OCI-LY1 (cell line): ENCODE data around the gene SERPINA5.

Experiments
- H2AFZ ChIP-seq: fragments of 200-600 bp; sonication (generic), shearing (Covaris generic); 2 replicates; pipeline ENCODE4 v1.6.0; 2014; ENCODE audit warnings: antibody characterized with exemption, mild to moderate bottlenecking, low read length
- H3F3A ChIP-seq: fragments of 200-600 bp; sonication (generic), shearing (Covaris generic); 2 replicates; pipeline ENCODE4 v1.6.0; 2014; ENCODE audit warnings: mild to moderate bottlenecking, antibody characterized with exemption, low read length, moderate library complexity; ENCODE audit not compliant: insufficient read depth
- H3K27ac ChIP-seq: fragments of 200-600 bp; sonication (generic); 2 replicates; pipeline ENCODE4 v1.5.1; 2014; ENCODE audit warnings: low read length, mixed run types, mild to moderate bottlenecking, low read depth; ENCODE audit not compliant: poor library complexity, severe bottlenecking
- H3K27me3 ChIP-seq: fragments of 200-600 bp; sonication (generic); 2 replicates; pipeline ENCODE4 v1.6.0; 2014; ENCODE audit warnings: antibody characterized with exemption, mild to moderate bottlenecking, low read length, moderate library complexity; ENCODE audit not compliant: insufficient read depth
- H3K36me3 ChIP-seq: fragments of 200-600 bp; sonication (generic); 2 replicates; pipeline ENCODE4 v1.6.1; 2014; ENCODE audit warnings: mild to moderate bottlenecking, antibody characterized with exemption, low read length, moderate library complexity, mixed read lengths; ENCODE audit not compliant: insufficient read depth
- H3K4me1 ChIP-seq: fragments of 200-600 bp; sonication (generic); 2 replicates; pipeline ENCODE4 v1.5.1; 2014; ENCODE audit warnings: mild to moderate bottlenecking, low read length, moderate library complexity; ENCODE audit not compliant: insufficient read depth, severe bottlenecking
- H3K4me2 ChIP-seq: fragments of 200-600 bp; sonication (generic), shearing (Covaris generic); 2 replicates; pipeline ENCODE4 v1.6.1; 2014; ENCODE audit warnings: low read length
- H3K4me3 ChIP-seq: fragments of 200-600 bp; sonication (generic); 2 replicates; pipeline ENCODE4 v1.5.1; 2014; ENCODE audit warnings: low read length, low read depth, mild to moderate bottlenecking, mixed read lengths; ENCODE audit not compliant: poor library complexity, severe bottlenecking
- H3K79me2 ChIP-seq: fragments of 200-600 bp; shearing (Covaris generic); 2 replicates; pipeline ENCODE4 v1.6.1; 2016; ENCODE audit warnings: mixed run types, low read length, mixed read lengths; ENCODE audit not compliant: insufficient read depth
- H3K9ac ChIP-seq: fragments of 200-600 bp; sonication (generic), shearing (Covaris generic); 2 replicates; pipeline ENCODE4 v1.6.1; 2014; ENCODE audit warnings: mild to moderate bottlenecking, low read length, mixed read lengths
- H3K9me2 ChIP-seq: fragments of 200-600 bp; sonication (generic), shearing (Covaris generic); 2 replicates; pipeline ENCODE4 v1.6.1; 2014; ENCODE audit warnings: low read depth, mild to moderate bottlenecking, low read length, mixed read lengths
- H3K9me3 ChIP-seq: fragments of 200-600 bp; shearing (Covaris generic); 2 replicates; pipeline ENCODE4 v1.6.1; 2014; ENCODE audit warnings: low read length, mixed read lengths
- H4K20me1 ChIP-seq: fragments of 200-600 bp; sonication (generic), shearing (Covaris generic); 2 replicates; pipeline ENCODE4 v1.6.0; 2016; ENCODE audit warnings: mild to moderate bottlenecking, low read length; ENCODE audit not compliant: insufficient read depth
- EZH2 ChIP-seq: fragments of 200-600 bp; sonication (generic), shearing (Covaris generic); IDR thresholded peaks from 2 replicates; pipeline ENCODE4 v1.8.0; 2017; ENCODE audit warnings: borderline replicate concordance, mixed run types, mild to moderate bottlenecking, antibody characterized with exemption, low read length, moderate library complexity, mixed read lengths
- TF ChIP-seq, protein P1 (sequence below): fragments of 200-600 bp; sonication (generic), shearing (Covaris generic); IDR thresholded peaks from 2 replicates; pipeline ENCODE4 v1.5.1; 2017; ENCODE audit warnings: mild to moderate bottlenecking, antibody characterized with exemption, low read length, moderate library complexity, mixed read lengths

Gene SERPINA5

DNA sequence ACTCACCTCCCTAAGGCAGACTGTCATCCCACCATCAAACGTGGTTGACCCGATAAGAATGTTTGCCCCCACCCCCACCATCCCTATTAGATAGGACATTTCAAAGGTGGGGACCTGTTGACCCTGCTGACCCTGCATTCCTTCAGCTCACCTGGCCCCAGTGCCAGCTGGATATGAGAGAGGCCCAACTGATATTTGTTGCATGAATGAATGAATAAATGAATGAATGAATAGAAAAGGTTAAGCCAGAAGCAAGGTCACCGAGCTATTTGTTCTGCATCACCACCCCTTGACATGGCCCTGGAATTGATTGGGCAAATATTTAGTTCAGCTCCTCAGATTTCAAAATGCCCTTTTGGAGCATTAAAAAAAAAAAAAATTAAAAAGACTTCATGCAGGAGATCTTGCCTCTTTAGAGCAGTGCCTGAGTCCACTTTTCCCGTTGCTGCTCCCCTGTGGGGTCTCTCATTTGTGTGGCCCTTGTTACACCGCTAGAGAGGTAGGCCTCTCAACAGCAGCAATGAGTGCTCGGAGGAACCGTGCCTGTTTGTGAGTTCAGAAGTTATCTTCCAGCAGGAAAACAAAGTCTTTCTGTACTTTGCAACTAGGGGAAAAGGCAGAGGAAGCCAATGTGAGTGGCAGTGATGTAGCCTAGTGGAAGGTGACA is 8.5 kb upstream of the SERPINA5 start:
- no peak overlapping the region for H2AFZ ChIP-seq
- H3K9me3 ChIP-seq = no peaks in the 10 kb centered on the region
- no peaks in the 10 kb centered on the region for H3K79me2 ChIP-seq
- no peaks in the 10 kb centered on the region for H3K9me2 ChIP-seq
- no peaks in the 10 kb centered on the region for H3K36me3 ChIP-seq
- no peak overlapping the region for H3K4me2 ChIP-seq
- H4K20me1 ChIP-seq = no peaks in the 10 kb centered on the region
- H3K4me1 ChIP-seq = no peaks in the 10 kb centered on the region
- TF ChIP-seq, protein P1, sequence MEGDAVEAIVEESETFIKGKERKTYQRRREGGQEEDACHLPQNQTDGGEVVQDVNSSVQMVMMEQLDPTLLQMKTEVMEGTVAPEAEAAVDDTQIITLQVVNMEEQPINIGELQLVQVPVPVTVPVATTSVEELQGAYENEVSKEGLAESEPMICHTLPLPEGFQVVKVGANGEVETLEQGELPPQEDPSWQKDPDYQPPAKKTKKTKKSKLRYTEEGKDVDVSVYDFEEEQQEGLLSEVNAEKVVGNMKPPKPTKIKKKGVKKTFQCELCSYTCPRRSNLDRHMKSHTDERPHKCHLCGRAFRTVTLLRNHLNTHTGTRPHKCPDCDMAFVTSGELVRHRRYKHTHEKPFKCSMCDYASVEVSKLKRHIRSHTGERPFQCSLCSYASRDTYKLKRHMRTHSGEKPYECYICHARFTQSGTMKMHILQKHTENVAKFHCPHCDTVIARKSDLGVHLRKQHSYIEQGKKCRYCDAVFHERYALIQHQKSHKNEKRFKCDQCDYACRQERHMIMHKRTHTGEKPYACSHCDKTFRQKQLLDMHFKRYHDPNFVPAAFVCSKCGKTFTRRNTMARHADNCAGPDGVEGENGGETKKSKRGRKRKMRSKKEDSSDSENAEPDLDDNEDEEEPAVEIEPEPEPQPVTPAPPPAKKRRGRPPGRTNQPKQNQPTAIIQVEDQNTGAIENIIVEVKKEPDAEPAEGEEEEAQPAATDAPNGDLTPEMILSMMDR = no peak
- TF ChIP-seq EZH2 = no peak
- H3K4me3 ChIP-seq = no peak overlapping the region
- H3F3A ChIP-seq = no peaks in the 10 kb centered on the region
- H3K27ac ChIP-seq = no peak overlapping the region
- no peaks in the 10 kb centered on the region; the same call in 1 of the 2 replicates for H3K27me3 ChIP-seq
- no peak overlapping the region for H3K9ac ChIP-seq

DNA sequence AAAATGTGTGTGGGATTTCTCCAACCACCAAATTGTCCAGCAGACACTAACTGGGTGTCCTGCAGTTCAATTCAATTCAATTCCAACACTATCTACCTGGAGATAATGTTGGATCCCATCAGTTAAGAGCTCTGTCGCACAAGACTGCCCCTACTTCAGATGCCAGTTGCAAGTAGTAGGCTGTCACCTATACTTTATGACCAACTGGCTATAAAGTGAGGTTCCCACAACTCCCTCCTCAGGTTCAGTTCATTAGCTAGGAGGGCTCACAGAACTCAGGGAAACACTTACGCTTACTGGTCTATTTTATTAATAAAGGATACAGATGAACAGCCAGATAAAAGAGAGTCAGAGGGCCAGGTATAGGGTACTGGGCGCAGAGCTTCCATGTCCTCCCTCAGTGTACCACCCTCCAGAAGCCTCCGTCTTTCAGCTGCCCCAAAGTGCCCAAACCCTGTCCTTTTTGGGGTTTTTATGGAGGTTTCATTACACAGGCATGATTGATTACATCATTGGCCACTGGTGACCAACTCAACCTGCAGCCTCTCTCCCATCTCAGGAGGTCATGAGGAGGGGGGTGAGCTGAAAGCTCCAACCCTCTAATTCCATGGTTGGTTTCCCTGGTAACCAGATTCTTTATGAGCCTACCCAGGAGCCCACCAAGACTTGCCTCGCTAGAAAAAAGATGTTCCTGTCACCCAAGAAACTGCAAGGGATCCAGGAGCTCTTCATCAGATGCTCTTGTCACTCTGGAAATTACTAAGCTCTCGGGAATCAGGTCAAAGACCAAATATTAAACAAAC is 7.5 kb upstream of the SERPINA5 start:
- Histone ChIP-seq H3K27me3 (no peaks in the 10 kb centered on the region; the same call in 1 of the 2 replicates), H3K27ac (no peak overlapping the region), H3K4me1 (no peaks in the 10 kb centered on the region), H2AFZ (no peak overlapping the region), H3K79me2 (no peaks in the 10 kb centered on the region), H4K20me1 (no peaks in the 10 kb centered on the region), H3K9me3 (no peaks in the 10 kb centered on the region), H3K9ac (no peak overlapping the region), H3K4me3 (no peak overlapping the region), H3K36me3 (no peaks in the 10 kb centered on the region), H3K9me2 (no peaks in the 10 kb centered on the region), H3F3A (no peaks in the 10 kb centered on the region), H3K4me2 (no peak overlapping the region)
- TF ChIP-seq EZH2 = no peak
- TF ChIP-seq, protein P1 = no peak

DNA sequence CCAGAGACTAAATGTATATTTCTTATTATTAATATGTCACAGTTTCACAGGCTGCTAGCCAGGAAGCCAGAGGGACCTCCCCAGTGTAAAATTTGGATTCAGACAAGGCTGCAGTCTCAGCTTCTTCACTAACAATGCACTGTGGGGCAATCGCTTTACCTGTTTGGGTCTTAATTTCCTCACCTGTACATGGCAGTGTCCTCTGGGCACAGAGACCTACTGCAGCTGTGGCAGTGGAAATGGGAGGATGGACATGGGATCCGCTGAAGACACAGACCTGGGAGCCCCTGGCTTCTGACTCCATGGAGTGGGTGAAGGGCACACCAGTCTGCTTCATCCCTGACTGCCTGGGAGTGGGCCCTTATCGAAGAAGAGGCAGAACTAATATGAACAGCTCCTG is 6.9 kb upstream of the SERPINA5 start:
- H3K9ac ChIP-seq = no peak overlapping the region
- H3K4me1 ChIP-seq = no peaks in the 10 kb centered on the region
- no peak for TF ChIP-seq EZH2
- TF ChIP-seq, protein P1 = no peak
- H3K36me3 ChIP-seq = no peaks in the 10 kb centered on the region
- H3K27me3 ChIP-seq = no peaks in the 10 kb centered on the region; the same call in 1 of the 2 replicates
- no peak overlapping the region for H3K4me3 ChIP-seq
- H3K79me2 ChIP-seq = no peaks in the 10 kb centered on the region
- no peaks in the 10 kb centered on the region for H3K9me2 ChIP-seq
- no peak overlapping the region for H3K4me2 ChIP-seq
- no peaks in the 10 kb centered on the region for H4K20me1 ChIP-seq
- no peaks in the 10 kb centered on the region for H3F3A ChIP-seq
- no peak overlapping the region for H2AFZ ChIP-seq
- no peaks in the 10 kb centered on the region for H3K9me3 ChIP-seq
- H3K27ac ChIP-seq = no peak overlapping the region
